Measurements from ENCODE around the gene CYTH3. TPM values are rescaled to one million over a fixed set of nuclear protein-coding genes. Genes with fewer than 3 reads are reported as not detected.

CYTH3 gene
- total and polyA plus RNA-seq, 2 of the 8 experiments (the other 6 are each of a cell fraction or from before 2014, with no cell fraction given), result 10.3 to 11.9 TPM

- TF ChIP-seq SIN3A (conservative IDR thresholded peaks at IDR 0.05 in 1 of 2, IDR thresholded peaks at IDR 0.05 in 1 of 2; ENCODE audit: low read depth in 1 of 2, low read length in 2 of 2) (no peak), TEAD4 (IDR thresholded peaks at IDR 0.05; ENCODE audit: low read depth, low read length) (no peak), CHD2 (IDR thresholded peaks at IDR 0.05; ENCODE audit: low read length) (no peak), SP4 (IDR thresholded peaks at IDR 0.05; ENCODE audit: low read length) (no peak), USF2 (IDR thresholded peaks at IDR 0.05; ENCODE audit: low read length) (no peak), RXRA (IDR thresholded peaks at IDR 0.05; ENCODE audit: insufficient read depth, low read depth, low read length) (no peak)
These were observed 94.0 kb downstream of the CYTH3 start (continued) for GRCh38 chr7:6178298-6179029.

Measured in H1 (cell line).